Measurements from ENCODE around the gene PBXIP1.
"Not testable (repeated sequence)": the region's sequence is repeated elsewhere in the genome, so short reads cannot be mapped to it uniquely, and the experiment has no call there.

Gene PBXIP1

GRCh38 chr1:154998818-154999570 is 43.1 kb upstream of the PBXIP1 start:
- H3K4me1 Mint-ChIP-seq (ENCODE audit: low read depth): peaks cover 35% of the 10 kb centered on the region
- no peaks in the 10 kb centered on the region for H3K9me3 Mint-ChIP-seq

GRCh38 chr1:154998201-154998780 is 42.4 kb upstream of the PBXIP1 start:
- H3K27ac Mint-ChIP-seq: no peak overlapping the region
- H3K4me3 Mint-ChIP-seq: no peak overlapping the region
- peaks cover 7% of the 10 kb centered on the region for H3K27me3 Mint-ChIP-seq
- peaks cover 29% of the 10 kb centered on the region for H3K4me1 Mint-ChIP-seq (ENCODE audit: low read depth)
- H3K36me3 Mint-ChIP-seq (ENCODE audit: low read depth): no peaks in the 10 kb centered on the region
- no peaks in the 10 kb centered on the region for H3K9me3 Mint-ChIP-seq

More at GRCh38 chr1:154998818-154999570, 43.1 kb upstream of the PBXIP1 start:
- Mint-ChIP-seq H3K36me3 (ENCODE audit: low read depth) (no peaks in the 10 kb centered on the region), H3K4me3 (peak overlapping the region; percentile 70), H3K27me3 (peaks cover 7% of the 10 kb centered on the region), H3K27ac (peak overlapping the region; percentile 92)

- H3K36me3 Mint-ChIP-seq (ENCODE audit: low read depth): no peaks in the 10 kb centered on the region
- H3K4me3 Mint-ChIP-seq: no peak overlapping the region
- H3K4me1 Mint-ChIP-seq (ENCODE audit: low read depth): peaks cover 29% of the 10 kb centered on the region
- H3K27me3 Mint-ChIP-seq: peaks cover 7% of the 10 kb centered on the region
- H3K27ac Mint-ChIP-seq: no peak overlapping the region
- H3K9me3 Mint-ChIP-seq: no peaks in the 10 kb centered on the region
Measured at GRCh38 chr1:154996966-154997701, 41.2 kb upstream of the PBXIP1 start.

- peaks cover 29% of the 10 kb centered on the region for H3K4me1 Mint-ChIP-seq (ENCODE audit: low read depth)
- H3K36me3 Mint-ChIP-seq (ENCODE audit: low read depth); H3K27ac Mint-ChIP-seq; H3K27me3 Mint-ChIP-seq; H3K9me3 Mint-ChIP-seq; H3K4me3 Mint-ChIP-seq: not testable (repeated sequence)
Measured at GRCh38 chr1:154995301-154995983, 39.5 kb upstream of the PBXIP1 start.

- peaks cover 21% of the 10 kb centered on the region for H3K4me1 Mint-ChIP-seq (ENCODE audit: low read depth)
- H3K9me3 Mint-ChIP-seq: no peaks in the 10 kb centered on the region
- peaks cover 12% of the 10 kb centered on the region for H3K36me3 Mint-ChIP-seq (ENCODE audit: low read depth)
- H3K27me3 Mint-ChIP-seq: peaks cover 7% of the 10 kb centered on the region
- H3K27ac Mint-ChIP-seq: peak overlapping the region; percentile 37
- H3K4me3 Mint-ChIP-seq: no peak overlapping the region
Measured at GRCh38 chr1:154994591-154994990, 38.7 kb upstream of the PBXIP1 start.

GRCh38 chr1:154994269-154994587 is 38.3 kb upstream of the PBXIP1 start:
- Mint-ChIP-seq H3K27ac (no peak overlapping the region), H3K27me3 (peaks cover 7% of the 10 kb centered on the region), H3K4me1 (ENCODE audit: low read depth) (peaks cover 20% of the 10 kb centered on the region), H3K9me3 (no peaks in the 10 kb centered on the region), H3K36me3 (ENCODE audit: low read depth) (peaks cover 16% of the 10 kb centered on the region), H3K4me3 (no peak overlapping the region)

- Mint-ChIP-seq H3K27ac (no peak within 1 kb of the TSS), H3K27me3 (peaks cover 7% of the 10 kb centered on the region), H3K36me3 (ENCODE audit: low read depth) (peaks cover 21% of the 10 kb centered on the region), H3K4me1 (ENCODE audit: low read depth) (peaks cover 14% of the 10 kb centered on the region), H3K9me3 (no peaks in the 10 kb centered on the region), H3K4me3 (no peak within 1 kb of the TSS)
Measured at GRCh38 chr1:154993572-154994268, 37.8 kb upstream of the PBXIP1 start, which contains the start of gene LENEP. Gene LENEP, plus strand, starts transcription at chr1:154993586. Its CDS starts 22 bp downstream, at chr1:154993608.

GRCh38 chr1:154992721-154993571 is 37.0 kb upstream of the PBXIP1 start:
- peaks cover 8% of the 10 kb centered on the region for H3K4me1 Mint-ChIP-seq (ENCODE audit: low read depth)
- no peak overlapping the region for H3K4me3 Mint-ChIP-seq

GRCh38 chr1:154990276-154990675 is 34.4 kb upstream of the PBXIP1 start:
- Mint-ChIP-seq H3K9me3 (no peaks in the 10 kb centered on the region), H3K27me3 (no peaks in the 10 kb centered on the region), H3K4me3 (no peak overlapping the region), H3K27ac (no peak overlapping the region), H3K36me3 (ENCODE audit: low read depth) (peaks cover 35% of the 10 kb centered on the region), H3K4me1 (ENCODE audit: low read depth) (peaks cover 3% of the 10 kb centered on the region)

More at GRCh38 chr1:154992721-154993571, 37.0 kb upstream of the PBXIP1 start:
- no peaks in the 10 kb centered on the region for H3K9me3 Mint-ChIP-seq
- peaks cover 7% of the 10 kb centered on the region for H3K27me3 Mint-ChIP-seq
- peaks cover 28% of the 10 kb centered on the region for H3K36me3 Mint-ChIP-seq (ENCODE audit: low read depth)
- no peak overlapping the region for H3K27ac Mint-ChIP-seq

GRCh38 chr1:154989195-154989860 is 33.4 kb upstream of the PBXIP1 start:
- no peak overlapping the region for H3K27ac Mint-ChIP-seq
- no peak overlapping the region for H3K4me3 Mint-ChIP-seq
- H3K9me3 Mint-ChIP-seq: no peaks in the 10 kb centered on the region
- peaks cover 35% of the 10 kb centered on the region for H3K36me3 Mint-ChIP-seq (ENCODE audit: low read depth)
- no peaks in the 10 kb centered on the region for H3K27me3 Mint-ChIP-seq
- peaks cover 8% of the 10 kb centered on the region for H3K4me1 Mint-ChIP-seq (ENCODE audit: low read depth)

GRCh38 chr1:154988058-154988954 is 32.4 kb upstream of the PBXIP1 start:
- Mint-ChIP-seq H3K27ac (no peak overlapping the region), H3K36me3 (ENCODE audit: low read depth) (peaks cover 35% of the 10 kb centered on the region), H3K4me3 (no peak overlapping the region), H3K9me3 (no peaks in the 10 kb centered on the region), H3K27me3 (no peaks in the 10 kb centered on the region), H3K4me1 (ENCODE audit: low read depth) (peaks cover 14% of the 10 kb centered on the region)

GRCh38 chr1:154987326-154987725 is 31.4 kb upstream of the PBXIP1 start:
- no peaks in the 10 kb centered on the region for H3K9me3 Mint-ChIP-seq
- no peak overlapping the region for H3K27ac Mint-ChIP-seq
- no peak overlapping the region for H3K4me3 Mint-ChIP-seq
- H3K36me3 Mint-ChIP-seq (ENCODE audit: low read depth): peaks cover 35% of the 10 kb centered on the region
- H3K4me1 Mint-ChIP-seq (ENCODE audit: low read depth): peaks cover 14% of the 10 kb centered on the region
- no peaks in the 10 kb centered on the region for H3K27me3 Mint-ChIP-seq
